ENCODE results near the gene VSIR. TPM values are rescaled to one million over a fixed set of nuclear protein-coding genes. Genes with fewer than 3 reads are reported as not detected.

VSIR gene
- polyA plus RNA-seq, 1 of the 3 experiments (the other 2 are of a cell fraction), result 11.3 TPM

- H3K4me2 ChIP-seq, result no peak overlapping the region
These were observed 29.5 kb downstream of the VSIR start for GRCh38 chr10:71743866-71744265.

More at GRCh38 chr10:71743866-71744265, 29.5 kb downstream of the VSIR start:
- no peaks in the 10 kb centered on the region for H3K27me3 ChIP-seq (ENCODE audit: insufficient read depth)
- H2AFZ ChIP-seq (ENCODE audit: low read depth), result no peak overlapping the region
- H3K4me3 ChIP-seq (ENCODE audit: low read depth in 2 of 2, low read length in 1 of 2), result no peak overlapping the region
- H4K20me1 ChIP-seq (ENCODE audit: insufficient read depth), result no peaks in the 10 kb centered on the region
- no peaks in the 10 kb centered on the region for H3K36me3 ChIP-seq (replicated peaks in 1 of 2; ENCODE audit: control insufficient read depth in 1 of 2, insufficient read depth in 2 of 2, low read length in 1 of 2)
- TF ChIP-seq EZH2phosphoT487 (IDR thresholded peaks at IDR 0.05; ENCODE audit: borderline replicate concordance, low read depth), result no peak
- no peak for TF ChIP-seq MEF2A (IDR thresholded peaks at IDR 0.05; ENCODE audit: borderline replicate concordance, low read depth)
- TF ChIP-seq EP300 (IDR thresholded peaks at IDR 0.05; ENCODE audit: borderline replicate concordance in 1 of 2, low read depth in 1 of 2, low read length in 1 of 2), result no peak
- no peak for TF ChIP-seq RFX5 (IDR thresholded peaks at IDR 0.05; ENCODE audit: low read length)
- no peak for TF ChIP-seq NRF1 (IDR thresholded peaks at IDR 0.05; ENCODE audit: low read depth, low read length)
- TF ChIP-seq TCF12 (IDR thresholded peaks at IDR 0.05), result no peak
- TF ChIP-seq FOXJ3 (CRISPR knock-in tag; IDR thresholded peaks at IDR 0.05), result no peak
- TF ChIP-seq MXI1 (IDR thresholded peaks at IDR 0.05; ENCODE audit: low read depth, low read length), result no peak
- TF ChIP-seq PBX3 (IDR thresholded peaks at IDR 0.05), result no peak
- TF ChIP-seq IRF3 (IDR thresholded peaks at IDR 0.05; ENCODE audit: low read depth, low read length), result no peak
- no peak for TF ChIP-seq POLR2AphosphoS5 (IDR thresholded peaks at IDR 0.05; ENCODE audit: low read depth, low read length)
- TF ChIP-seq CHD2 (IDR thresholded peaks at IDR 0.05; ENCODE audit: low read length, partially characterized antibody), result no peak
- no peak for TF ChIP-seq TEAD4 (IDR thresholded peaks at IDR 0.05; ENCODE audit: borderline replicate concordance, insufficient read depth)
- TF ChIP-seq USF1 (IDR thresholded peaks at IDR 0.05; ENCODE audit: borderline replicate concordance, low read depth), result no peak
- TF ChIP-seq NFIC (IDR thresholded peaks at IDR 0.05; ENCODE audit: borderline replicate concordance), result no peak
- no peak for TF ChIP-seq ZBTB33 (IDR thresholded peaks at IDR 0.05; ENCODE audit: borderline replicate concordance, low read depth)
- no peak for TF ChIP-seq GATA2 (CRISPR knock-in tag; IDR thresholded peaks at IDR 0.05)
- TF ChIP-seq FOSL2 (IDR thresholded peaks at IDR 0.05; ENCODE audit: borderline replicate concordance, low read depth), result no peak
- no peaks in the 10 kb centered on the region for H3K79me2 ChIP-seq (ENCODE audit: insufficient read depth)
- WGBS (ENCODE audit: low lambda C conversion rate), result 46% methylated on average over 1 of the region's 1 CpG
- H3K9ac ChIP-seq, result no peak overlapping the region
- CTCF ChIA-PET, result interaction anchor here (1.0 to 2.2 kb wide), 2 partner anchors 24 to 152 kb away, joined by 3 to 10 read pairs; partner anchors contain the start of gene C10orf105
- no peaks in the 10 kb centered on the region for H3F3A ChIP-seq (replicated peaks; ENCODE audit: insufficient read depth)
- POLR2A ChIA-PET, result no interaction called here
- H3K9me3 ChIP-seq, result no peaks in the 10 kb centered on the region
- no peaks in the 10 kb centered on the region for H3K9me2 ChIP-seq
- H3K4me1 ChIP-seq (ENCODE audit: control insufficient read depth in 1 of 2, insufficient read depth in 2 of 2, low read depth in 1 of 2, low read length in 1 of 2), result peaks cover 0 to 25% of the 10 kb centered on the region in 2 experiments; a peak in 1 of 4 replicates
- no peak for DNase-seq
- H3K27ac ChIP-seq (ENCODE audit: low read depth in 2 of 2, low read length in 1 of 2), result no peak overlapping the region
